Gastrocnemius medialis (tissue), 4 donors: ENCODE measurements around the gene SLCO4A1.

Experiments
- POLR2A ChIP-seq, 2 donors: fragments of 450-650 bp; IDR thresholded peaks; one replicate each; pipeline ENCODE4 v1.6.1; 2017; ENCODE audit warnings: antibody characterized with exemption in 2 of 2, mild to moderate bottlenecking in 2 of 2, moderate library complexity in 2 of 2
- TF ChIP-seq, protein P1 (sequence below), 5 experiments: fragments of 450-650 bp in 3 of 5; fragments of 200-600 bp in 2 of 5; sonication (generic) in 2 of 5; IDR thresholded peaks in 4 of 5; conservative IDR thresholded peaks in 1 of 5; 1 replicate in 4 of 5; 2 replicates in 1 of 5; pipeline ENCODE4 v1.5.1; 2016 to 2019; ENCODE audit warnings: antibody characterized with exemption in 5 of 5, mild to moderate bottlenecking in 3 of 5, moderate library complexity in 3 of 5

DNA sequence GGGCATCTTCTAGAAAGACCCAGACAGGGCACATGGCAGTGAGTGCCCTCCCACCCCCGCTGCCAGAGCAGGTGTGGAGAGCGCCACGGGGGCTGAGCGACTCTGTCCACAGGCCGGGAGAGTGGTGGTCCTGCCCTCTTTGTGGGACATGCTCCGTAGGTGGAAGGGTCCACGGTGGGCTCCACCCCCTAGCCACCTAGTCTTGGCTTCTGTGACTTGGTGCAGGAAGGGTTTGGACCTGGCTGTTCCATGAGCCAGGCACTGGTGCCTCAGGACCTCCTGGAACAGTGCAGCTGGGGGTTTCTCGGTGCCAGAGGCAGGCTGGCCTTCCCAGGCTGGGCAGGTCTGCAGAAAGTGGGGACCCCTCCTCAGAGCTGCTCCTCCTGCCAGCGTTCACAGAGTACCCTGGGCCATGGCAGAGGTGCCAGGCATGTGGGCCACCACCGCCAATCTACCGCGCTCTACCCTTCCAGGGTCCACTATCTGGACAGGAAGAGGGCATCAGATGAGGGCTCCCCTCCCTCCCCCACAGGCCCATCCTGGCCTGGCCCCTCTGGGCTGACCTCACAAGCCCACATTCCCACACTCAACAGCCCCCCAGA lies 23.0 kb downstream of the SLCO4A1 start:
- TF ChIP-seq, protein P1, sequence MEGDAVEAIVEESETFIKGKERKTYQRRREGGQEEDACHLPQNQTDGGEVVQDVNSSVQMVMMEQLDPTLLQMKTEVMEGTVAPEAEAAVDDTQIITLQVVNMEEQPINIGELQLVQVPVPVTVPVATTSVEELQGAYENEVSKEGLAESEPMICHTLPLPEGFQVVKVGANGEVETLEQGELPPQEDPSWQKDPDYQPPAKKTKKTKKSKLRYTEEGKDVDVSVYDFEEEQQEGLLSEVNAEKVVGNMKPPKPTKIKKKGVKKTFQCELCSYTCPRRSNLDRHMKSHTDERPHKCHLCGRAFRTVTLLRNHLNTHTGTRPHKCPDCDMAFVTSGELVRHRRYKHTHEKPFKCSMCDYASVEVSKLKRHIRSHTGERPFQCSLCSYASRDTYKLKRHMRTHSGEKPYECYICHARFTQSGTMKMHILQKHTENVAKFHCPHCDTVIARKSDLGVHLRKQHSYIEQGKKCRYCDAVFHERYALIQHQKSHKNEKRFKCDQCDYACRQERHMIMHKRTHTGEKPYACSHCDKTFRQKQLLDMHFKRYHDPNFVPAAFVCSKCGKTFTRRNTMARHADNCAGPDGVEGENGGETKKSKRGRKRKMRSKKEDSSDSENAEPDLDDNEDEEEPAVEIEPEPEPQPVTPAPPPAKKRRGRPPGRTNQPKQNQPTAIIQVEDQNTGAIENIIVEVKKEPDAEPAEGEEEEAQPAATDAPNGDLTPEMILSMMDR (IDR thresholded peaks at IDR 0.05 in 4 of 5, conservative IDR thresholded peaks at IDR 0.05 in 1 of 5): no peak
- no peak for TF ChIP-seq POLR2A (IDR thresholded peaks at IDR 0.05)
